A673 (cell line): Measurements from ENCODE around the gene GUCA2B. TPM values are rescaled to one million over a fixed set of nuclear protein-coding genes. Genes with fewer than 3 reads are reported as not detected.
A peak's percentile ranks its signal among the peaks of the same experiment; 100 is the strongest.

Experiments used
- BruUV-seq: library from RNA; stranded (reverse); fragments of 400-500 nt; replicated peaks from 2 replicates; lab custom pipeline; 2021; lab: Mats Ljungman, UMichigan
- CTCF ChIA-PET: fragments of 300-600 bp; sonication (Branson Sonifier 250); formaldehyde crosslinking; loops from one replicate; lab custom pipeline; 2022; ENCODE audit warnings: antibody characterized with exemption; lab: Charles Lee
- POLR2A ChIA-PET: fragments of 300-600 bp; sonication (Branson Sonifier 250); formaldehyde crosslinking; loops from one replicate; lab custom pipeline; 2022; ENCODE audit warnings: antibody characterized with exemption; ENCODE audit not compliant: low non-redundant PET; lab: Charles Lee
- DNase-seq: peaks from one replicate; pipeline ENCODE4 v3.0.0-alpha.2; 2015; ENCODE audit warnings: low spot score
- H3K27ac ChIP-seq: fragments of 200-600 bp; sonication (generic); 2 replicates; pipeline ENCODE4 v1.5.1; 2016; ENCODE audit warnings: mixed run types, low read depth, mild to moderate bottlenecking, mixed read lengths, antibody characterized with exemption, low read length; ENCODE audit not compliant: poor library complexity, severe bottlenecking
- H3K27me3 ChIP-seq: fragments of 200-600 bp; sonication (generic); replicated peaks from 2 replicates; pipeline ENCODE4 v1.6.1; 2017; ENCODE audit warnings: mixed run types, low read depth, mild to moderate bottlenecking, mixed read lengths, antibody characterized with exemption, low read length; ENCODE audit not compliant: insufficient read depth, poor library complexity
- H3K36me3 ChIP-seq: fragments of 200-600 bp; sonication (generic); 2 replicates; pipeline ENCODE4 v1.6.1; 2016; ENCODE audit warnings: mixed run types, mild to moderate bottlenecking, mixed read lengths, antibody characterized with exemption, low read length; ENCODE audit not compliant: insufficient read depth, poor library complexity, severe bottlenecking
- H3K4me1 ChIP-seq: fragments of 200-600 bp; sonication (generic); 2 replicates; pipeline ENCODE4 v1.6.1; 2017; ENCODE audit warnings: mixed run types, mild to moderate bottlenecking, mixed read lengths, antibody characterized with exemption, low read length; ENCODE audit not compliant: insufficient read depth, poor library complexity, severe bottlenecking
- H3K4me3 ChIP-seq: fragments of 200-600 bp; sonication (generic); 2 replicates; pipeline ENCODE4 v1.5.1; 2016; ENCODE audit warnings: low read depth, mixed run types, mild to moderate bottlenecking, mixed read lengths, low read length; ENCODE audit not compliant: poor library complexity, severe bottlenecking
- H3K9me3 ChIP-seq: fragments of 200-600 bp; sonication (generic); 2 replicates; pipeline ENCODE4 v1.6.1; 2016; ENCODE audit warnings: mixed run types, low read depth, mild to moderate bottlenecking, mixed read lengths, antibody characterized with exemption, low read length; ENCODE audit not compliant: poor library complexity, severe bottlenecking
- CTCF ChIP-seq: fragments of 300-800, 200-600 bp; sonication (generic); conservative IDR thresholded peaks from 2 replicates; pipeline ENCODE4 v1.5.1; 2017; ENCODE audit warnings: low read depth, mild to moderate bottlenecking, antibody characterized with exemption, low read length, moderate library complexity, mixed read lengths
- EZH2 ChIP-seq: fragments of 200-600 bp; sonication (generic); IDR thresholded peaks from 2 replicates; pipeline ENCODE4 v1.6.1; 2017; ENCODE audit warnings: borderline replicate concordance, low read depth, mild to moderate bottlenecking, mixed read lengths, antibody characterized with exemption, low read length; ENCODE audit not compliant: poor library complexity, severe bottlenecking
- intact Hi-C: fragments of 100-400 bp; cut with micrococcal nuclease; formaldehyde crosslinking; loops from one replicate; pipeline ENCODE4 v1.10.0; 2022; ENCODE audit not compliant: unreplicated experiment
- total RNA-seq: library from RNA; stranded (reverse); gene quantifications from 2 replicates; pipeline ENCODE4 v1.2.3, GENCODE V29; 2021

The GUCA2B gene
- total RNA-seq, 1 experiment from 2014 or later, result not detected

- ChIA-PET CTCF (no interaction called here), POLR2A (no interaction called here)
- no TSS peak for BruUV-seq
- Histone ChIP-seq H3K4me1 (no peaks in the 10 kb centered on the region), H3K4me3 (no peak overlapping the region), H3K9me3 (no peaks in the 10 kb centered on the region), H3K27me3 (peaks cover 7% of the 10 kb centered on the region), H3K27ac (no peak overlapping the region), H3K36me3 (no peaks in the 10 kb centered on the region)
- no peak for TF ChIP-seq CTCF
- TF ChIP-seq EZH2, result no peak
- intact Hi-C loops, result loop anchor here (10.0 kb wide), 1 partner anchor 569 kb away; no protein-coding TSS in a partner anchor
- no peak for DNase-seq
Observed at GRCh38 chr1:42143896-42144710, 9.1 kb upstream of the GUCA2B start.

GRCh38 chr1:42144711-42145388, 8.4 kb upstream of the GUCA2B start:
- intact Hi-C loops, result loop anchor here (10.0 kb wide), 1 partner anchor 570 kb away; no protein-coding TSS in a partner anchor
- DNase-seq, result no peak
- no peak overlapping the region for H3K4me3 ChIP-seq
- no peaks in the 10 kb centered on the region for H3K4me1 ChIP-seq
- no peaks in the 10 kb centered on the region for H3K9me3 ChIP-seq
- CTCF ChIA-PET, result no interaction called here
- no peaks in the 10 kb centered on the region for H3K36me3 ChIP-seq
- POLR2A ChIA-PET, result no interaction called here
- H3K27ac ChIP-seq, result no peak overlapping the region
- peaks cover 7% of the 10 kb centered on the region for H3K27me3 ChIP-seq
- TF ChIP-seq EZH2 (no peak), CTCF (0 out of 2 replicates have a peak, but pooled peaks have one; percentile 12)
- no TSS peak for BruUV-seq

GRCh38 chr1:42145389-42145716, 7.9 kb upstream of the GUCA2B start:
- intact Hi-C loops, result loop anchor here (10.0 kb wide), 1 partner anchor 571 kb away; no protein-coding TSS in a partner anchor
- Histone ChIP-seq H3K27me3 (peaks cover 7% of the 10 kb centered on the region), H3K36me3 (no peaks in the 10 kb centered on the region), H3K9me3 (no peaks in the 10 kb centered on the region), H3K4me3 (no peak overlapping the region), H3K4me1 (no peaks in the 10 kb centered on the region), H3K27ac (no peak overlapping the region)
- POLR2A ChIA-PET, result no interaction called here
- BruUV-seq, result no TSS peak
- TF ChIP-seq CTCF (no peak), EZH2 (no peak)
- CTCF ChIA-PET, result no interaction called here
- no peak for DNase-seq
